ENCODE results near the gene FCGR3A. TPM values are rescaled to one million over a fixed set of nuclear protein-coding genes. Genes with fewer than 3 reads are reported as not detected.
"Not testable (repeated sequence)": the region's sequence is repeated elsewhere in the genome, so short reads cannot be mapped to it uniquely, and the experiment has no call there.

Gene FCGR3A
- total and polyA plus RNA-seq, 2 of the 8 experiments (the other 6 are each of a cell fraction or from before 2014, with no cell fraction given) = not detected

- H3K9ac ChIP-seq (replicated peaks in 1 of 4; ENCODE audit: extremely low read depth in 1 of 4, low read depth in 3 of 4, low read length in 3 of 4); H3K79me2 ChIP-seq (ENCODE audit: control insufficient read depth in 1 of 2, insufficient read depth in 2 of 2, low read length in 2 of 2); H3K23me2 ChIP-seq (ENCODE audit: low read depth, low read length); H3K9me3 ChIP-seq (ENCODE audit: insufficient read depth in 2 of 2, low read depth in 1 of 2, low read length in 1 of 2); H3K27me3 ChIP-seq (replicated peaks in 1 of 4; ENCODE audit: control insufficient read depth in 3 of 4, extremely low read depth in 1 of 4, insufficient read depth in 3 of 4, low read length in 3 of 4); POLR2A ChIA-PET (ENCODE audit: partially characterized antibody); H2AFZ ChIP-seq (ENCODE audit: low read length); H4K20me1 ChIP-seq (replicated peaks in 1 of 2; ENCODE audit: control insufficient read depth in 1 of 2, insufficient read depth in 2 of 2, low read length in 2 of 2); H3K56ac ChIP-seq (replicated peaks; ENCODE audit: insufficient read length, low read depth, low read length); CTCF ChIA-PET (ENCODE audit: partially characterized antibody); H3K4me1 ChIP-seq (replicated peaks in 1 of 4; ENCODE audit: control insufficient read depth in 3 of 4, insufficient read depth in 4 of 4, low read length in 3 of 4); H3K36me3 ChIP-seq (ENCODE audit: control insufficient read depth in 2 of 4, insufficient read depth in 4 of 4, low read length in 3 of 4); H2BK5ac ChIP-seq (ENCODE audit: low read depth, low read length); H3K79me1 ChIP-seq (ENCODE audit: low read depth, low read length); H4K5ac ChIP-seq (ENCODE audit: insufficient read length, low read depth, low read length); H2BK120ac ChIP-seq (replicated peaks; ENCODE audit: low read depth, low read length); DNase-seq (ENCODE audit: low read depth in 1 of 2, low spot score in 2 of 2); H4K91ac ChIP-seq (replicated peaks; ENCODE audit: insufficient read length, low read length); H3K4me2 ChIP-seq (ENCODE audit: insufficient read depth in 1 of 2, low read depth in 2 of 2, low read length in 2 of 2); H3K4ac ChIP-seq (replicated peaks; ENCODE audit: insufficient read length, low read depth, low read length); H2AK5ac ChIP-seq (ENCODE audit: low read depth, low read length); H4K8ac ChIP-seq (ENCODE audit: extremely low read depth, insufficient read depth, low read length); H3K18ac ChIP-seq (ENCODE audit: extremely low read depth, low read length); H3K4me3 ChIP-seq (ENCODE audit: extremely low read depth in 1 of 4, insufficient read depth in 2 of 4, low read depth in 3 of 4, low read length in 4 of 4); FAIRE-seq; H2BK12ac ChIP-seq (ENCODE audit: low read depth, low read length); H2BK20ac ChIP-seq (ENCODE audit: low read length); H3K14ac ChIP-seq (ENCODE audit: insufficient read length); H3K27ac ChIP-seq (ENCODE audit: low read depth, low read length); H3K23ac ChIP-seq (ENCODE audit: insufficient read length); H2BK15ac ChIP-seq (ENCODE audit: low read length): not testable (repeated sequence)
- 88% methylated on average over 3 of the region's 3 CpGs; no CpG with 5 or more reads in 1 of the 2 experiments for WGBS, 2 experiments (ENCODE audit: extremely low coverage in 1 of 2, insufficient coverage in 1 of 2, insufficient read length in 1 of 2, insufficient replicate concordance in 2 of 2, low coverage in 1 of 2, low lambda C conversion rate in 2 of 2, missing lambda C conversion rate in 1 of 2)
Observed at GRCh38 chr1:161554340-161554739, 4.7 kb upstream of the FCGR3A start.

GRCh38 chr1:161553631-161554030 lies 4.0 kb upstream of the FCGR3A start:
- DNase-seq (ENCODE audit: low read depth in 1 of 2, low spot score in 2 of 2); H3K9ac ChIP-seq (replicated peaks in 1 of 4; ENCODE audit: extremely low read depth in 1 of 4, low read depth in 3 of 4, low read length in 3 of 4); H4K20me1 ChIP-seq (replicated peaks in 1 of 2; ENCODE audit: control insufficient read depth in 1 of 2, insufficient read depth in 2 of 2, low read length in 2 of 2); H3K36me3 ChIP-seq (ENCODE audit: control insufficient read depth in 2 of 4, insufficient read depth in 4 of 4, low read length in 3 of 4); H3K27ac ChIP-seq (ENCODE audit: low read depth, low read length); H3K23ac ChIP-seq (ENCODE audit: insufficient read length); H3K4me3 ChIP-seq (ENCODE audit: extremely low read depth in 1 of 4, insufficient read depth in 2 of 4, low read depth in 3 of 4, low read length in 4 of 4); H4K5ac ChIP-seq (ENCODE audit: insufficient read length, low read depth, low read length); FAIRE-seq; H2AK5ac ChIP-seq (ENCODE audit: low read depth, low read length); H3K4me2 ChIP-seq (ENCODE audit: insufficient read depth in 1 of 2, low read depth in 2 of 2, low read length in 2 of 2); H2BK12ac ChIP-seq (ENCODE audit: low read depth, low read length); H3K79me2 ChIP-seq (ENCODE audit: control insufficient read depth in 1 of 2, insufficient read depth in 2 of 2, low read length in 2 of 2); H3K4me1 ChIP-seq (replicated peaks in 1 of 4; ENCODE audit: control insufficient read depth in 3 of 4, insufficient read depth in 4 of 4, low read length in 3 of 4); H2BK20ac ChIP-seq (ENCODE audit: low read length); H3K23me2 ChIP-seq (ENCODE audit: low read depth, low read length); H3K4ac ChIP-seq (replicated peaks; ENCODE audit: insufficient read length, low read depth, low read length); H2AFZ ChIP-seq (ENCODE audit: low read length); H2BK15ac ChIP-seq (ENCODE audit: low read length); CTCF ChIA-PET (ENCODE audit: partially characterized antibody); H3K9me3 ChIP-seq (ENCODE audit: insufficient read depth in 2 of 2, low read depth in 1 of 2, low read length in 1 of 2); H3K56ac ChIP-seq (replicated peaks; ENCODE audit: insufficient read length, low read depth, low read length); H4K8ac ChIP-seq (ENCODE audit: extremely low read depth, insufficient read depth, low read length); H3K27me3 ChIP-seq (replicated peaks in 1 of 4; ENCODE audit: control insufficient read depth in 3 of 4, extremely low read depth in 1 of 4, insufficient read depth in 3 of 4, low read length in 3 of 4); H3K79me1 ChIP-seq (ENCODE audit: low read depth, low read length); H2BK120ac ChIP-seq (replicated peaks; ENCODE audit: low read depth, low read length); H3K18ac ChIP-seq (ENCODE audit: extremely low read depth, low read length); H2BK5ac ChIP-seq (ENCODE audit: low read depth, low read length); H4K91ac ChIP-seq (replicated peaks; ENCODE audit: insufficient read length, low read length); POLR2A ChIA-PET (ENCODE audit: partially characterized antibody); H3K14ac ChIP-seq (ENCODE audit: insufficient read length): not testable (repeated sequence)
- 73% methylated on average over 1 of the region's 2 CpGs; no CpG with 5 or more reads in 1 of the 2 experiments for WGBS, 2 experiments (ENCODE audit: extremely low coverage in 1 of 2, insufficient coverage in 1 of 2, insufficient read length in 1 of 2, insufficient replicate concordance in 2 of 2, low coverage in 1 of 2, low lambda C conversion rate in 2 of 2, missing lambda C conversion rate in 1 of 2)

Data from H1 (cell line).